Esophagus squamous epithelium (tissue), 4 donors: ENCODE results near the gene ARFRP1.

Experiments used
- CTCF ChIP-seq, 6 experiments: fragments of 450-650 bp in 4 of 6; fragments of 200-600 bp in 2 of 6; sonication (generic) in 2 of 6; IDR thresholded peaks; one replicate each; pipeline ENCODE4 v1.5.1; 2016 to 2019; ENCODE audit warnings: antibody characterized with exemption in 6 of 6, mild to moderate bottlenecking in 4 of 6, moderate library complexity in 4 of 6
- POLR2A ChIP-seq, 4 donors: fragments of 450-650 bp; IDR thresholded peaks; one replicate each; pipeline ENCODE4 v1.6.1; 2017; ENCODE audit warnings: antibody characterized with exemption in 4 of 4, mild to moderate bottlenecking in 4 of 4, moderate library complexity in 3 of 4

- TF ChIP-seq CTCF (IDR thresholded peaks at IDR 0.05) (no peak), POLR2A (IDR thresholded peaks at IDR 0.05) (no peak)
Observed at GRCh38 chr20:63687419-63688178, 20.2 kb downstream of the ARFRP1 start.
